ENCODE measurements around the gene ASCL5.

GRCh38 chr1:201116091-201116490 is 10.9 kb downstream of the ASCL5 start:
- TF ChIP-seq CTCF (IDR thresholded peaks at IDR 0.05; ENCODE audit: low read depth, low read length, poor library complexity, severe bottlenecking) (no peak), EZH2phosphoT487 (IDR thresholded peaks at IDR 0.05; ENCODE audit: borderline replicate concordance, low read length) (no peak)
